Left kidney (tissue), 2 donors: ENCODE data around the gene BMP7. TPM values are rescaled to one million over a fixed set of nuclear protein-coding genes. Genes with fewer than 3 reads are reported as not detected.
"Not testable (repeated sequence)": the region's sequence is repeated elsewhere in the genome, so short reads cannot be mapped to it uniquely, and the experiment has no call there.

Experiments used
- DNase-seq: peaks from one replicate; pipeline ENCODE4 v3.0.0-alpha.2; 2013
- polyA plus RNA-seq: library from polyadenylated mRNA; unstranded; fragments of 120-200 nt; gene quantifications from one replicate; pipeline ENCODE4 v1.2.1, GENCODE V29; 2013; ENCODE audit not compliant: insufficient read length

BMP7 gene
- polyA plus RNA-seq, 1 donor = 62.4 TPM

GRCh38 chr20:57268399-57269076 lies 2.1 kb upstream of the BMP7 start:
- DNase-seq = no peak

- DNase-seq = no peak
These were observed 849 bp upstream of the BMP7 start for GRCh38 chr20:57267158-57267821.

- no peak for DNase-seq
These were observed 497 bp downstream of the BMP7 start for GRCh38 chr20:57265997-57266290.

- no peak for DNase-seq
These were observed 975 bp downstream of the BMP7 start for GRCh38 chr20:57265336-57265996.

- DNase-seq = not testable (repeated sequence)
These were observed 1.5 kb downstream of the BMP7 start for GRCh38 chr20:57264908-57265335.

GRCh38 chr20:57263801-57264792 lies 2.3 kb downstream of the BMP7 start:
- no peak for DNase-seq

GRCh38 chr20:57262784-57263609 lies 3.4 kb downstream of the BMP7 start:
- DNase-seq = no peak

GRCh38 chr20:57262301-57262700 lies 4.1 kb downstream of the BMP7 start:
- DNase-seq = no peak

GRCh38 chr20:57261457-57262251 lies 4.8 kb downstream of the BMP7 start:
- DNase-seq = no peak

GRCh38 chr20:57260934-57261333 lies 5.5 kb downstream of the BMP7 start:
- DNase-seq = no peak

- DNase-seq = no peak
These were observed 6.2 kb downstream of the BMP7 start for GRCh38 chr20:57259938-57260921.

GRCh38 chr20:57259121-57259937 lies 7.1 kb downstream of the BMP7 start:
- no peak for DNase-seq

GRCh38 chr20:57257701-57258453 lies 8.6 kb downstream of the BMP7 start:
- no peak for DNase-seq

- DNase-seq = no peak
These were observed 9.5 kb downstream of the BMP7 start for GRCh38 chr20:57256908-57257307.

GRCh38 chr20:57256205-57256604 lies 10.2 kb downstream of the BMP7 start:
- DNase-seq = no peak

GRCh38 chr20:57255183-57255582 lies 11.3 kb downstream of the BMP7 start:
- no peak for DNase-seq

GRCh38 chr20:57252559-57253162 lies 13.8 kb downstream of the BMP7 start:
- DNase-seq = no peak
